Neural cell (in vitro differentiated cells): ENCODE measurements around the gene RGS12. TPM values are rescaled to one million over a fixed set of nuclear protein-coding genes. Genes with fewer than 3 reads are reported as not detected.

ENCODE experiments used
- H2AFZ ChIP-seq: fragments of 200-600, 300-800 bp; sonication (generic), shearing (Covaris generic); 2 replicates; pipeline ENCODE4 v1.6.0; 2014; ENCODE audit warnings: low read depth, mild to moderate bottlenecking, antibody characterized with exemption, low read length, moderate library complexity
- H3F3A ChIP-seq: fragments of 200-600 bp; shearing (Covaris generic); 2 replicates; pipeline ENCODE4 v1.6.1; 2016; ENCODE audit warnings: mild to moderate bottlenecking, moderate library complexity, mixed read lengths, antibody characterized with exemption, low read length; ENCODE audit not compliant: insufficient read depth, poor library complexity, severe bottlenecking
- H3K27ac ChIP-seq: fragments of 200-600, 300-800 bp; sonication (generic), shearing (Covaris generic); 2 replicates; pipeline ENCODE4 v1.5.1; 2014; ENCODE audit warnings: mild to moderate bottlenecking, low read length, moderate library complexity
- H3K27me3 ChIP-seq: fragments of 300-800, 200-600 bp; sonication (generic), shearing (Covaris generic); 2 replicates; pipeline ENCODE4 v1.6.0; 2014; ENCODE audit warnings: mild to moderate bottlenecking, low read depth, low read length, moderate library complexity; ENCODE audit not compliant: insufficient read depth
- H3K36me3 ChIP-seq: fragments of 300-800, 200-600 bp; sonication (generic), shearing (Covaris generic); 2 replicates; pipeline ENCODE4 v1.5.1; 2014; ENCODE audit warnings: mild to moderate bottlenecking, antibody characterized with exemption, low read length, moderate library complexity; ENCODE audit not compliant: insufficient read depth
- H3K4me2 ChIP-seq: fragments of 300-800, 200-600 bp; sonication (generic), shearing (Covaris generic); 2 replicates; pipeline ENCODE4 v1.6.0; 2014; ENCODE audit warnings: mild to moderate bottlenecking, low read length
- H3K4me3 ChIP-seq: fragments of 300-800, 200-600 bp; sonication (generic), shearing (Covaris generic); 2 replicates; pipeline ENCODE4 v1.5.1; 2014; ENCODE audit warnings: mild to moderate bottlenecking, low read length, moderate library complexity
- H3K79me2 ChIP-seq: fragments of 200-600 bp; shearing (Covaris generic); replicated peaks from 2 replicates; pipeline ENCODE4 v1.6.0; 2014; ENCODE audit warnings: mild to moderate bottlenecking, low read length, moderate library complexity; ENCODE audit not compliant: insufficient read depth
- H3K9ac ChIP-seq: fragments of 300-800, 200-600 bp; sonication (generic), shearing (Covaris generic); 2 replicates; pipeline ENCODE4 v1.6.1; 2016; ENCODE audit warnings: mild to moderate bottlenecking, low read length, mixed read lengths
- H3K9me2 ChIP-seq: fragments of 200-600 bp; shearing (Covaris generic); 2 replicates; pipeline ENCODE4 v1.6.1; 2016; ENCODE audit warnings: mild to moderate bottlenecking, low read length, mixed read lengths; ENCODE audit not compliant: insufficient read depth
- H3K9me3 ChIP-seq: fragments of 200-600, 300-800 bp; sonication (generic), shearing (Covaris generic); 2 replicates; pipeline ENCODE4 v1.6.1; 2016; ENCODE audit warnings: mild to moderate bottlenecking, mixed run types, low read length, moderate library complexity, mixed read lengths
- H4K20me1 ChIP-seq: fragments of 200-600 bp; shearing (Covaris generic); 2 replicates; pipeline ENCODE4 v1.6.1; 2016; ENCODE audit warnings: mild to moderate bottlenecking, mixed run types; ENCODE audit not compliant: insufficient read depth
- EP300 ChIP-seq: fragments of 450-650 bp; conservative IDR thresholded peaks from 2 replicates; pipeline ENCODE4 v1.6.1; 2014; ENCODE audit warnings: antibody characterized with exemption, mild to moderate bottlenecking, moderate library complexity; ENCODE audit not compliant: poor library complexity, severe bottlenecking
- EZH2 ChIP-seq: fragments of 200-600, 300-800 bp; shearing (Covaris generic), sonication (generic); IDR thresholded peaks from 2 replicates; pipeline ENCODE4 v1.6.1; 2014; ENCODE audit warnings: antibody characterized with exemption, low read length, borderline replicate concordance, mild to moderate bottlenecking; ENCODE audit not compliant: insufficient read depth, poor library complexity, severe bottlenecking
- MXI1 ChIP-seq: fragments of 450-650 bp; conservative IDR thresholded peaks from 2 replicates; pipeline ENCODE4 v1.6.1; 2014; ENCODE audit warnings: antibody characterized with exemption, mild to moderate bottlenecking; ENCODE audit not compliant: poor library complexity, severe bottlenecking
- POLR2AphosphoS5 ChIP-seq: IDR thresholded peaks from 2 replicates; pipeline ENCODE4 v1.6.1; 2012
- RAD21 ChIP-seq: fragments of 450-650 bp; conservative IDR thresholded peaks from 2 replicates; pipeline ENCODE4 v1.6.1; 2014; ENCODE audit warnings: antibody characterized with exemption, mild to moderate bottlenecking, moderate library complexity
- SMC3 ChIP-seq: fragments of 450-650 bp; conservative IDR thresholded peaks from 2 replicates; pipeline ENCODE4 v1.6.1; 2014; ENCODE audit warnings: antibody characterized with exemption, mild to moderate bottlenecking, moderate library complexity; ENCODE audit not compliant: poor library complexity
- TAF1 ChIP-seq: IDR thresholded peaks from 2 replicates; pipeline ENCODE4 v1.6.1; 2012; ENCODE audit warnings: low read depth
- polyA plus RNA-seq: library from polyadenylated mRNA; depleted of rRNA; stranded (reverse); fragments of >200 nt; gene quantifications from 2 replicates; pipeline ENCODE4 v1.2.3, GENCODE V29; 2014
- TF ChIP-seq, protein P1 (sequence below): IDR thresholded peaks from 2 replicates; pipeline ENCODE4 v1.6.1; 2012; ENCODE audit warnings: borderline replicate concordance
- TF ChIP-seq, protein P2 (sequence below): fragments of 450-650 bp; IDR thresholded peaks from 2 replicates; pipeline ENCODE4 v1.5.1; 2014; ENCODE audit warnings: antibody characterized with exemption, mild to moderate bottlenecking, moderate library complexity; ENCODE audit not compliant: poor library complexity, severe bottlenecking

The RGS12 gene
- polyA plus RNA-seq, 1 donor from 2014 or later: 66.4 TPM

DNA sequence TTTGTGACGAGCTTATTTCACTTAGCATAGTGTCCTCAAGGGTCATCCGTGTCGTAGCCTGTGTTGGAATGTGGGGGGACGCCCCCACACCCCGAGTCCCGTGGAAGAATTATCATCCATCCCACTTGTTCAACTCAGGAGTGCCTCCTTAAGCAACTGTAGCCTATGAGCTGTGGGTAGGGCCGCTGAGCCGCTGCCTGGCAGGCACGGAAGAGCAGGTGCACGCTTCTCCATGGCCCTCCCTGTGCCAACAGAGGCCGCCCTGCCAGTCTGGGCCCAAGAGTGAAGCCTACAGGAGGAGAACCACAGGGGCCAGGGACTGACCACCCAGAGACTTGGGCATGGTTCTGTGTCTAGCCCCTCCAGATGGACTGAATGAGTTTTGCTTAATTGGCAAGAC is 2.3 kb upstream of the RGS12 start:
- H3F3A ChIP-seq: no peaks in the 10 kb centered on the region
- peaks cover 18% of the 10 kb centered on the region for H3K79me2 ChIP-seq
- TF ChIP-seq EZH2 (no peak), MXI1 (no peak), POLR2AphosphoS5 (no peak), RAD21 (no peak), SMC3 (no peak), EP300 (no peak), TAF1 (no peak)
- TF ChIP-seq, protein P1, sequence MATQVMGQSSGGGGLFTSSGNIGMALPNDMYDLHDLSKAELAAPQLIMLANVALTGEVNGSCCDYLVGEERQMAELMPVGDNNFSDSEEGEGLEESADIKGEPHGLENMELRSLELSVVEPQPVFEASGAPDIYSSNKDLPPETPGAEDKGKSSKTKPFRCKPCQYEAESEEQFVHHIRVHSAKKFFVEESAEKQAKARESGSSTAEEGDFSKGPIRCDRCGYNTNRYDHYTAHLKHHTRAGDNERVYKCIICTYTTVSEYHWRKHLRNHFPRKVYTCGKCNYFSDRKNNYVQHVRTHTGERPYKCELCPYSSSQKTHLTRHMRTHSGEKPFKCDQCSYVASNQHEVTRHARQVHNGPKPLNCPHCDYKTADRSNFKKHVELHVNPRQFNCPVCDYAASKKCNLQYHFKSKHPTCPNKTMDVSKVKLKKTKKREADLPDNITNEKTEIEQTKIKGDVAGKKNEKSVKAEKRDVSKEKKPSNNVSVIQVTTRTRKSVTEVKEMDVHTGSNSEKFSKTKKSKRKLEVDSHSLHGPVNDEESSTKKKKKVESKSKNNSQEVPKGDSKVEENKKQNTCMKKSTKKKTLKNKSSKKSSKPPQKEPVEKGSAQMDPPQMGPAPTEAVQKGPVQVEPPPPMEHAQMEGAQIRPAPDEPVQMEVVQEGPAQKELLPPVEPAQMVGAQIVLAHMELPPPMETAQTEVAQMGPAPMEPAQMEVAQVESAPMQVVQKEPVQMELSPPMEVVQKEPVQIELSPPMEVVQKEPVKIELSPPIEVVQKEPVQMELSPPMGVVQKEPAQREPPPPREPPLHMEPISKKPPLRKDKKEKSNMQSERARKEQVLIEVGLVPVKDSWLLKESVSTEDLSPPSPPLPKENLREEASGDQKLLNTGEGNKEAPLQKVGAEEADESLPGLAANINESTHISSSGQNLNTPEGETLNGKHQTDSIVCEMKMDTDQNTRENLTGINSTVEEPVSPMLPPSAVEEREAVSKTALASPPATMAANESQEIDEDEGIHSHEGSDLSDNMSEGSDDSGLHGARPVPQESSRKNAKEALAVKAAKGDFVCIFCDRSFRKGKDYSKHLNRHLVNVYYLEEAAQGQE: no peak
- TF ChIP-seq, protein P2, sequence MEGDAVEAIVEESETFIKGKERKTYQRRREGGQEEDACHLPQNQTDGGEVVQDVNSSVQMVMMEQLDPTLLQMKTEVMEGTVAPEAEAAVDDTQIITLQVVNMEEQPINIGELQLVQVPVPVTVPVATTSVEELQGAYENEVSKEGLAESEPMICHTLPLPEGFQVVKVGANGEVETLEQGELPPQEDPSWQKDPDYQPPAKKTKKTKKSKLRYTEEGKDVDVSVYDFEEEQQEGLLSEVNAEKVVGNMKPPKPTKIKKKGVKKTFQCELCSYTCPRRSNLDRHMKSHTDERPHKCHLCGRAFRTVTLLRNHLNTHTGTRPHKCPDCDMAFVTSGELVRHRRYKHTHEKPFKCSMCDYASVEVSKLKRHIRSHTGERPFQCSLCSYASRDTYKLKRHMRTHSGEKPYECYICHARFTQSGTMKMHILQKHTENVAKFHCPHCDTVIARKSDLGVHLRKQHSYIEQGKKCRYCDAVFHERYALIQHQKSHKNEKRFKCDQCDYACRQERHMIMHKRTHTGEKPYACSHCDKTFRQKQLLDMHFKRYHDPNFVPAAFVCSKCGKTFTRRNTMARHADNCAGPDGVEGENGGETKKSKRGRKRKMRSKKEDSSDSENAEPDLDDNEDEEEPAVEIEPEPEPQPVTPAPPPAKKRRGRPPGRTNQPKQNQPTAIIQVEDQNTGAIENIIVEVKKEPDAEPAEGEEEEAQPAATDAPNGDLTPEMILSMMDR: no peak
- H3K4me2 ChIP-seq: no peak overlapping the region
- no peaks in the 10 kb centered on the region for H4K20me1 ChIP-seq
- no peaks in the 10 kb centered on the region for H3K9me3 ChIP-seq
- H3K36me3 ChIP-seq: no peaks in the 10 kb centered on the region
- no peaks in the 10 kb centered on the region for H3K27me3 ChIP-seq
- no peak overlapping the region for H2AFZ ChIP-seq
- no peak overlapping the region for H3K9ac ChIP-seq
- H3K27ac ChIP-seq: no peak overlapping the region
- no peaks in the 10 kb centered on the region for H3K9me2 ChIP-seq
- H3K4me3 ChIP-seq: no peak overlapping the region

DNA sequence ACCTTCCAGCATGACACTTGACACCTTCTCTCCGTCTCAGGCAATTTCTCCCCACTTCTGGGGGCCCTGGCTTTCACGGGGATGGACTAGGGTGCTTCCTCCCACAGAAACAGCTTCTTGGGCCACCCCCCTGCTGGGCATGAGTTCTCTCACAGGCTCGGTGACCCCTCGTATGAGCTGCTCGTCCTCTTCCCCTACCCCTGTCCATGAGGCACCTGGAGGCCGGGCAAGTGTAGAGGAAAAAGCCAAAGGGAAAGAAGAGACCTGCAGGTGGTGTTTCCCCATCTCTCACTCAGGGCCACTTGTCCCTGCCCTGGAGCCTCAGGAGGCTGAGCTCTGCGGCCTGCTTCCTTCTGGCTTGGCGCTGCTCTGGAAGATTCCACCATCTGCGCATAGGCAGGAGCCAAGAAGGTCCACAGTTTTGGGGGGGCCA is 1.9 kb upstream of the RGS12 start:
- Histone ChIP-seq H3K9ac (no peak overlapping the region), H3K4me2 (no peak overlapping the region), H2AFZ (no peak overlapping the region), H4K20me1 (no peaks in the 10 kb centered on the region), H3K9me2 (no peaks in the 10 kb centered on the region), H3K27ac (no peak overlapping the region), H3K79me2 (peaks cover 18% of the 10 kb centered on the region), H3K9me3 (no peaks in the 10 kb centered on the region), H3K36me3 (no peaks in the 10 kb centered on the region), H3F3A (no peaks in the 10 kb centered on the region), H3K27me3 (no peaks in the 10 kb centered on the region), H3K4me3 (peak overlapping the region; percentile 97)
- TF ChIP-seq RAD21 (no peak), TAF1 (no peak)
